ENCODE measurements around the gene RFESD. TPM values are rescaled to one million over a fixed set of nuclear protein-coding genes. Genes with fewer than 3 reads are reported as not detected.

The RFESD gene
- total and polyA plus RNA-seq, 10 of the 15 experiments (the other 5 are each of a cell fraction or from before 2014, with no cell fraction given) = 1.9 to 14.7 (median 4.9) TPM

- H2AFZ ChIP-seq (ENCODE audit: control insufficient read depth, low read depth, low read length) = no peak overlapping the region
- POLR2A ChIA-PET = interaction anchor here (0.5 kb wide), 1 partner anchor 1994 kb away, joined by 4 read pairs; no protein-coding TSS in a partner anchor
- peaks cover 6% of the 10 kb centered on the region; the same call in 2 of the 3 replicates for H3K9me3 ChIP-seq (replicated peaks; ENCODE audit: control insufficient read depth, insufficient read depth, low read length)
- DNase-seq (ENCODE audit: low read depth, low spot score) = no peak
- CTCF ChIA-PET = no interaction called here
- H3K27me3 ChIP-seq (replicated peaks in 1 of 2; ENCODE audit: control insufficient read depth in 2 of 2, insufficient read depth in 2 of 2, low read length in 1 of 2) = no peaks in the 10 kb centered on the region
- BruUV-seq (replicated peaks) = no TSS peak
- H3K4me1 ChIP-seq (ENCODE audit: control insufficient read depth, insufficient read depth, low read length) = peaks cover 8% of the 10 kb centered on the region; the same call in 1 of the 2 replicates
- no peaks in the 10 kb centered on the region for H3K36me3 ChIP-seq (ENCODE audit: control insufficient read depth in 2 of 2, insufficient read depth in 2 of 2, low read length in 1 of 2)
- no peak overlapping the region for H3K27ac ChIP-seq (ENCODE audit: control insufficient read depth, insufficient read depth)
- H3K9ac ChIP-seq (ENCODE audit: control insufficient read depth, insufficient read depth, low read length) = no peak overlapping the region
- SMC1A ChIA-PET (ENCODE audit: uncharacterized antibody, unreplicated experiment) = no interaction called here
- no peak for FAIRE-seq
- H3K4me3 ChIP-seq = no peak overlapping the region
- in situ Hi-C loops (cut with MboI) = no loop called here
- H3K4me2 ChIP-seq (ENCODE audit: control insufficient read depth, insufficient read depth) = no peak overlapping the region
- 49% methylated on average over 4 of the region's 4 CpGs for WGBS (ENCODE audit: insufficient coverage, insufficient replicate concordance, low lambda C conversion rate, missing lambda C conversion rate)
- H4K20me1 ChIP-seq (ENCODE audit: control insufficient read depth, insufficient read depth) = no peaks in the 10 kb centered on the region
- RAD21 ChIA-PET (ENCODE audit: unreplicated experiment) = no interaction called here
- H3K79me2 ChIP-seq (ENCODE audit: control insufficient read depth, insufficient read depth, low read length) = no peaks in the 10 kb centered on the region
- intact Hi-C loops (cut with micrococcal nuclease; ENCODE audit: unreplicated experiment) = no loop called here
- no peak for ATAC-seq
- TF ChIP-seq, protein P1, sequence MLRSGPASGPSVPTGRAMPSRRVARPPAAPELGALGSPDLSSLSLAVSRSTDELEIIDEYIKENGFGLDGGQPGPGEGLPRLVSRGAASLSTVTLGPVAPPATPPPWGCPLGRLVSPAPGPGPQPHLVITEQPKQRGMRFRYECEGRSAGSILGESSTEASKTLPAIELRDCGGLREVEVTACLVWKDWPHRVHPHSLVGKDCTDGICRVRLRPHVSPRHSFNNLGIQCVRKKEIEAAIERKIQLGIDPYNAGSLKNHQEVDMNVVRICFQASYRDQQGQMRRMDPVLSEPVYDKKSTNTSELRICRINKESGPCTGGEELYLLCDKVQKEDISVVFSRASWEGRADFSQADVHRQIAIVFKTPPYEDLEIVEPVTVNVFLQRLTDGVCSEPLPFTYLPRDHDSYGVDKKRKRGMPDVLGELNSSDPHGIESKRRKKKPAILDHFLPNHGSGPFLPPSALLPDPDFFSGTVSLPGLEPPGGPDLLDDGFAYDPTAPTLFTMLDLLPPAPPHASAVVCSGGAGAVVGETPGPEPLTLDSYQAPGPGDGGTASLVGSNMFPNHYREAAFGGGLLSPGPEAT (IDR thresholded peaks at IDR 0.05; ENCODE audit: low read depth) = no peak
- no peak for TF ChIP-seq MXI1 (IDR thresholded peaks at IDR 0.05; ENCODE audit: low read depth, low read length)
- no peak for TF ChIP-seq PML (IDR thresholded peaks at IDR 0.05; ENCODE audit: low read length)
- TF ChIP-seq, protein P2, sequence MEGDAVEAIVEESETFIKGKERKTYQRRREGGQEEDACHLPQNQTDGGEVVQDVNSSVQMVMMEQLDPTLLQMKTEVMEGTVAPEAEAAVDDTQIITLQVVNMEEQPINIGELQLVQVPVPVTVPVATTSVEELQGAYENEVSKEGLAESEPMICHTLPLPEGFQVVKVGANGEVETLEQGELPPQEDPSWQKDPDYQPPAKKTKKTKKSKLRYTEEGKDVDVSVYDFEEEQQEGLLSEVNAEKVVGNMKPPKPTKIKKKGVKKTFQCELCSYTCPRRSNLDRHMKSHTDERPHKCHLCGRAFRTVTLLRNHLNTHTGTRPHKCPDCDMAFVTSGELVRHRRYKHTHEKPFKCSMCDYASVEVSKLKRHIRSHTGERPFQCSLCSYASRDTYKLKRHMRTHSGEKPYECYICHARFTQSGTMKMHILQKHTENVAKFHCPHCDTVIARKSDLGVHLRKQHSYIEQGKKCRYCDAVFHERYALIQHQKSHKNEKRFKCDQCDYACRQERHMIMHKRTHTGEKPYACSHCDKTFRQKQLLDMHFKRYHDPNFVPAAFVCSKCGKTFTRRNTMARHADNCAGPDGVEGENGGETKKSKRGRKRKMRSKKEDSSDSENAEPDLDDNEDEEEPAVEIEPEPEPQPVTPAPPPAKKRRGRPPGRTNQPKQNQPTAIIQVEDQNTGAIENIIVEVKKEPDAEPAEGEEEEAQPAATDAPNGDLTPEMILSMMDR (IDR thresholded peaks at IDR 0.05 in 2 of 3, conservative IDR thresholded peaks at IDR 0.05 in 1 of 3; ENCODE audit: control insufficient read depth in 2 of 3, extremely low read depth in 1 of 3, insufficient read depth in 1 of 3, low read depth in 3 of 3, low read length in 3 of 3) = no peak
- no peak for TF ChIP-seq KDM1A (IDR thresholded peaks at IDR 0.05; ENCODE audit: borderline replicate concordance)
- TF ChIP-seq CBX3 (IDR thresholded peaks at IDR 0.05; ENCODE audit: borderline replicate concordance, low read depth) = no peak
- TF ChIP-seq WRNIP1 (IDR thresholded peaks at IDR 0.05; ENCODE audit: borderline replicate concordance, low read depth, low read length) = no peak
These were observed 18.4 kb upstream of the RFESD start for GRCh38 chr5:95627971-95628810.

Data from GM12878 (cell line).